Panc1 (cell line): ENCODE measurements around the gene IP6K1.

ENCODE experiments used
- POLR2AphosphoS5 ChIP-seq: IDR thresholded peaks from 2 replicates; pipeline ENCODE4 v1.6.1; 2012; ENCODE audit warnings: mild to moderate bottlenecking, low read depth, low read length, moderate library complexity
- SIN3A ChIP-seq: IDR thresholded peaks from 2 replicates; pipeline ENCODE4 v1.6.1; 2012; ENCODE audit warnings: low read depth, mild to moderate bottlenecking, low read length, moderate library complexity, borderline replicate concordance; ENCODE audit not compliant: insufficient read depth
- TF ChIP-seq, protein P1 (sequence below): fragments of 450-650 bp; IDR thresholded peaks from 2 replicates; pipeline ENCODE4 v1.5.1; 2017; ENCODE audit warnings: mild to moderate bottlenecking
- TF ChIP-seq, protein P2 (sequence below), 2 experiments: IDR thresholded peaks; 2 replicates each; pipeline ENCODE4 v1.6.1; 2011 to 2012; ENCODE audit warnings: low read depth in 2 of 2, control low read depth in 1 of 2, low read length in 1 of 2, mild to moderate bottlenecking in 1 of 2, moderate library complexity in 1 of 2; ENCODE audit not compliant: insufficient read depth in 1 of 2

DNA sequence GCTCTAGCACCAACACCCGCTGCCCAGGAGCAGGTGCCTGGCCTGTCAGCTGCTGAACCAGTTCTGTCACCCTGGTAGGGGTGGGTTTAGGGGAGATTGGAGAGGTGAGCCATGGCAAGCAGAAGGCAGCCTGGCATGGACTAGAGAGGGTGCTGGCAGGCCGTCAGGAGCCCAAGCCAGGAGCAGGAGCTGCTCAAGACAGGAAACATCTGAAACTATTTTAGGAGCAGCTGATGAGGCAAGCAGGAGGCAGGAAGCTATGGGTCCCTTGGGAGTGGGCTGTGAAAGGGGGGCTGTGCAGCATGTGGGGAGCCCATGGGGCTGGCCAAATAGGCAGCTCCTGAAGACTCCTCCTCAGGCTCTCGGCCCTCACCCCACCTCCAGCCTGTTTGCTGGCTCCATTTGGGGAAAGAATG lies 19.0 kb upstream of the IP6K1 start:
- TF ChIP-seq, protein P1, sequence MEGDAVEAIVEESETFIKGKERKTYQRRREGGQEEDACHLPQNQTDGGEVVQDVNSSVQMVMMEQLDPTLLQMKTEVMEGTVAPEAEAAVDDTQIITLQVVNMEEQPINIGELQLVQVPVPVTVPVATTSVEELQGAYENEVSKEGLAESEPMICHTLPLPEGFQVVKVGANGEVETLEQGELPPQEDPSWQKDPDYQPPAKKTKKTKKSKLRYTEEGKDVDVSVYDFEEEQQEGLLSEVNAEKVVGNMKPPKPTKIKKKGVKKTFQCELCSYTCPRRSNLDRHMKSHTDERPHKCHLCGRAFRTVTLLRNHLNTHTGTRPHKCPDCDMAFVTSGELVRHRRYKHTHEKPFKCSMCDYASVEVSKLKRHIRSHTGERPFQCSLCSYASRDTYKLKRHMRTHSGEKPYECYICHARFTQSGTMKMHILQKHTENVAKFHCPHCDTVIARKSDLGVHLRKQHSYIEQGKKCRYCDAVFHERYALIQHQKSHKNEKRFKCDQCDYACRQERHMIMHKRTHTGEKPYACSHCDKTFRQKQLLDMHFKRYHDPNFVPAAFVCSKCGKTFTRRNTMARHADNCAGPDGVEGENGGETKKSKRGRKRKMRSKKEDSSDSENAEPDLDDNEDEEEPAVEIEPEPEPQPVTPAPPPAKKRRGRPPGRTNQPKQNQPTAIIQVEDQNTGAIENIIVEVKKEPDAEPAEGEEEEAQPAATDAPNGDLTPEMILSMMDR, result no peak
- TF ChIP-seq POLR2AphosphoS5, result no peak
- TF ChIP-seq SIN3A, result no peak
- TF ChIP-seq, protein P2, sequence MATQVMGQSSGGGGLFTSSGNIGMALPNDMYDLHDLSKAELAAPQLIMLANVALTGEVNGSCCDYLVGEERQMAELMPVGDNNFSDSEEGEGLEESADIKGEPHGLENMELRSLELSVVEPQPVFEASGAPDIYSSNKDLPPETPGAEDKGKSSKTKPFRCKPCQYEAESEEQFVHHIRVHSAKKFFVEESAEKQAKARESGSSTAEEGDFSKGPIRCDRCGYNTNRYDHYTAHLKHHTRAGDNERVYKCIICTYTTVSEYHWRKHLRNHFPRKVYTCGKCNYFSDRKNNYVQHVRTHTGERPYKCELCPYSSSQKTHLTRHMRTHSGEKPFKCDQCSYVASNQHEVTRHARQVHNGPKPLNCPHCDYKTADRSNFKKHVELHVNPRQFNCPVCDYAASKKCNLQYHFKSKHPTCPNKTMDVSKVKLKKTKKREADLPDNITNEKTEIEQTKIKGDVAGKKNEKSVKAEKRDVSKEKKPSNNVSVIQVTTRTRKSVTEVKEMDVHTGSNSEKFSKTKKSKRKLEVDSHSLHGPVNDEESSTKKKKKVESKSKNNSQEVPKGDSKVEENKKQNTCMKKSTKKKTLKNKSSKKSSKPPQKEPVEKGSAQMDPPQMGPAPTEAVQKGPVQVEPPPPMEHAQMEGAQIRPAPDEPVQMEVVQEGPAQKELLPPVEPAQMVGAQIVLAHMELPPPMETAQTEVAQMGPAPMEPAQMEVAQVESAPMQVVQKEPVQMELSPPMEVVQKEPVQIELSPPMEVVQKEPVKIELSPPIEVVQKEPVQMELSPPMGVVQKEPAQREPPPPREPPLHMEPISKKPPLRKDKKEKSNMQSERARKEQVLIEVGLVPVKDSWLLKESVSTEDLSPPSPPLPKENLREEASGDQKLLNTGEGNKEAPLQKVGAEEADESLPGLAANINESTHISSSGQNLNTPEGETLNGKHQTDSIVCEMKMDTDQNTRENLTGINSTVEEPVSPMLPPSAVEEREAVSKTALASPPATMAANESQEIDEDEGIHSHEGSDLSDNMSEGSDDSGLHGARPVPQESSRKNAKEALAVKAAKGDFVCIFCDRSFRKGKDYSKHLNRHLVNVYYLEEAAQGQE (IDR thresholded peaks at IDR 0.05; ENCODE audit: insufficient read depth in 1 of 2, low read depth in 2 of 2, low read length in 1 of 2), result no peak
